ENCODE results near the gene ZC3H4. TPM values are rescaled to one million over a fixed set of nuclear protein-coding genes. Genes with fewer than 3 reads are reported as not detected.
"Not testable (repeated sequence)": the region's sequence is repeated elsewhere in the genome, so short reads cannot be mapped to it uniquely, and the experiment has no call there.

ZC3H4 gene
- total RNA-seq, 2 experiments from 2014 or later: 99.5 to 115 TPM

DNA sequence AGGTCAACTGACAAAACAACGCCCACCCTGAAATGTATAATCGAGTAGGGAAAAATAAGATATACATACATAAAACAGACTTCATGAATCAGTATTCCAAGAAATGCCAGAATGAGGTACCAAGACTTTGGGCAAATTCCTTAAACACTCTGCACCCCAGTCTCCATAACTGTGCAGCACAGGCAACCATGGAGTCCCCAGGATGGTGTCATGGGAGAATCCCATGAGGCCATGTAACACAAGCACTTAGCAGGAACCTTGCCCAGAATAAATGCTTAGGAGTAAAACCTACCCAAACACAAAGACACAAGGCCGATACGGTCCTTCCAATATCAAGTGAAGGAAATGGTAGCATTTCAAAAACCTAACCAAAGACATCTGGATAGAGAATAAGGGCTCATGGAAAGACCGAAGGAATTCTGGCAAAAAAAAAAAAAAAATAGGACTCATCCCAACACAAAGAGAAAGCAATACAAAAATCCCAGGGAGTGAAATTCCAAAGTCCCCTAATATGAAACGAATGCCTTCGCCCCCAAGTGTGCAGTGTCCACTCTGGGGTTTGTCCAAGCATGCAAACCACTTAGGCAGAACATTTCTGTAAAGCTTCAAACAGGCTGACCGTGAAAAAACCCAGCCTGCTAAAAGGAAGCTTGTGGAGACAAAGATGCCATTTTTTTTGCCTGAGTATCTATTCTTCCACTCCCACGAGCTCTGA lies 11.1 kb downstream of the ZC3H4 start:
- ChIA-PET POLR2A (interaction anchor here (0.6 kb wide), 2 partner anchors 20 to 127 kb away, joined by 3 read pairs; no protein-coding TSS in a partner anchor), CTCF (interaction anchor here (0.5 to 1.2 kb wide), 3 partner anchors 10 to 303 kb away, joined by 3 to 6 read pairs (median 3); no protein-coding TSS in a partner anchor)
- DNase-seq: no peak
- Mint-ChIP-seq H3K36me3 (ENCODE audit: low read depth) (peaks cover 32% of the 10 kb centered on the region), H3K4me1 (peaks cover 63% of the 10 kb centered on the region), H3K4me3 (no peak overlapping the region), H3K9me3 (no peaks in the 10 kb centered on the region), H3K27ac (no peak overlapping the region), H3K27me3 (no peaks in the 10 kb centered on the region)

DNA sequence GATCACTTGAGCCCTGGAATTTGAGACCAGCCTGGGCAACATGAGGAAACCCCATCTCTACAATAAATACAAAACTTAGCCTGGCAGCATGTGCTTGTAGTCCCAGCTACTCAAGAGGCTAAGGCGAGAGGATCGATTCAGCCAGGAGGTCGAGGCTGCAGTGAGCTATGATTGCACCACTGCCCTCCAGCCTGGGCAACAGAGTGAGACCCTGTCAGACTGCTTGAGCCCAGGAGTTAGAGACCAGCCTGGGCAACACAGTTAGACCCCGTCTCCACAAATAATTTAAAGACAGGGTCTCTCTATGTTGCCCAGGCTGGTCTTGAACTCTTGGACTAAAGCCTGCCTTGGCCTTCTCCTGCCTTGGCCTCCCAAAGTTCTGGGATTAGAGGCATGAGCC lies 12.5 kb downstream of the ZC3H4 start:
- CTCF ChIA-PET: interaction anchor here (1.2 kb wide), 1 partner anchor 9 kb away, joined by 6 read pairs; no protein-coding TSS in a partner anchor
- H3K27me3 Mint-ChIP-seq, H3K9me3 Mint-ChIP-seq, DNase-seq, H3K4me3 Mint-ChIP-seq, H3K27ac Mint-ChIP-seq, POLR2A ChIA-PET: not testable (repeated sequence)
- H3K36me3 Mint-ChIP-seq (ENCODE audit: low read depth): peaks cover 38% of the 10 kb centered on the region
- H3K4me1 Mint-ChIP-seq: peaks cover 63% of the 10 kb centered on the region

DNA sequence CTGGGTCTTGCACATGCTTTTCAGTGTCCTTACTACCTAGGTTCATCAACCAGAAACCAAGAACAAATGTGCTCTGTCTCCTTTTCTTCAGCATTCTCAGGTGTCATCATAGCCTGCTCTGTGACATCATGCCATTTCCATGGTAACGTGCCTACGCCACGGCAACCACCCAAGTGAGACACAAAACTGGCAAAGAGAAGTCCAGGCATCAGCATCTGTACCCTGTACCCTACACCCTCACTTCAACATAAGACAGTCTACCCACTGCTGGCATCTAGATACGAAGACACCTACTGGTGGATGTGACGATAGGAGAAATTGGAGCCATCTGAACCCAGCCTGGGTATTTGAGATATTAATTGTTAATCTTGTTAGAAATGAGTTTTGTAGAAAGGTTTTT lies 13.3 kb downstream of the ZC3H4 start:
- POLR2A ChIA-PET: no interaction called here
- Mint-ChIP-seq H3K27ac (peak overlapping the region; percentile 77), H3K4me1 (peaks cover 63% of the 10 kb centered on the region), H3K4me3 (no peak overlapping the region), H3K27me3 (no peaks in the 10 kb centered on the region), H3K9me3 (no peaks in the 10 kb centered on the region), H3K36me3 (ENCODE audit: low read depth) (peaks cover 30% of the 10 kb centered on the region)
- CTCF ChIA-PET: no interaction called here
- DNase-seq: no peak

DNA sequence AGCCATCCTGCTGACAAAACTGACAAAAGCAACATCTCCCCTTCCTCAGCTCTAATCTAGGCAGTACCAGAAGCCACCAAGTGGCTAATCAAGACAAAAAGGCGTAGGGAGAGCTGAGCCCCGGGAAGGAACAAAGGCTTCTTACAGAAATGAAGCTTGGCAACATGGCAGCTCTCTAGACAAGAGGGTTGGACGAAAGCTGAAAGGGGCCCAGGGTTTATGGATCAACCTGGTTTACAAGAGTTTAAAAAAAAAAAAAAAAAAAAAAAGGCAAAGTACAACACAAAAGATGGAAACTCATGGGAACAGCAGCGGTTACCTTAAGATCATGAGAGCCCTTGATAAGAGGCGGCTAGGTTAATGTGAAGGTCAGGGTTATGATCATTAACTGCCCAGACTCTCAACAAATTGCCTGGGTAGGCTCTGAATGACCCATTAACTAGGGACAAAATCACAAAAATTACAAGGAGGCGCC lies 14.0 kb downstream of the ZC3H4 start:
- POLR2A ChIA-PET: no interaction called here
- H3K36me3 Mint-ChIP-seq (ENCODE audit: low read depth): peaks cover 27% of the 10 kb centered on the region
- H3K4me3 Mint-ChIP-seq: no peak overlapping the region
- H3K9me3 Mint-ChIP-seq: no peaks in the 10 kb centered on the region
- no peak overlapping the region for H3K27ac Mint-ChIP-seq
- CTCF ChIA-PET: interaction anchor here (0.6 to 1.1 kb wide), 7 partner anchors 16 to 250 kb away, joined by 3 to 6 read pairs (median 3); partner anchors contain the start of gene DHX34
- H3K4me1 Mint-ChIP-seq: peaks cover 67% of the 10 kb centered on the region
- no peaks in the 10 kb centered on the region for H3K27me3 Mint-ChIP-seq
- DNase-seq: no peak

DNA sequence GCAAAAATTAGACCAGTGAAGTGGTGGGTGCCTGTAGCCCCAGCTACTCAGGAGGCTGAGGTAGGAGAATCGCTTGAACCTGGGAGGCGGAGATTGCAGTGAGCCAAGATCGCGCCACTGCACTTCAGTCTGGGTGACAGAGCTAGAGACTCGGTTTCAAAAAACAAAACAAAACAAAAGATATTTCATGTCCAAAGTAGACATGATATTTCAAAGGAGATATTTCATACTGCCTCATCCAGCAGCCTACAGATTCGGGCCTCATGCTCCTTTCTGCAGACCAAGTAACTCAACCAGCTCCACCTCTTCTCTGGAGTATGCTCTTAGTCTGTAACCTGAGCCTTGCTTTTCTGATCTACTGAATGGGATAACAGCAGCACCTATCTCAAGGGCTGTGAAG lies 15.0 kb downstream of the ZC3H4 start:
- Mint-ChIP-seq H3K27me3 (no peaks in the 10 kb centered on the region), H3K4me3 (no peak overlapping the region), H3K4me1 (peaks cover 72% of the 10 kb centered on the region), H3K27ac (peak overlapping the region; percentile 25), H3K36me3 (ENCODE audit: low read depth) (peaks cover 34% of the 10 kb centered on the region), H3K9me3 (no peaks in the 10 kb centered on the region)
- POLR2A ChIA-PET: no interaction called here
- no peak for DNase-seq
- CTCF ChIA-PET: interaction anchor here (0.6 to 2.8 kb wide), 8 partner anchors 12 to 63 kb away, joined by 3 to 9 read pairs (median 4); partner anchors contain the start of genes SAE1 and ZC3H4

DNA sequence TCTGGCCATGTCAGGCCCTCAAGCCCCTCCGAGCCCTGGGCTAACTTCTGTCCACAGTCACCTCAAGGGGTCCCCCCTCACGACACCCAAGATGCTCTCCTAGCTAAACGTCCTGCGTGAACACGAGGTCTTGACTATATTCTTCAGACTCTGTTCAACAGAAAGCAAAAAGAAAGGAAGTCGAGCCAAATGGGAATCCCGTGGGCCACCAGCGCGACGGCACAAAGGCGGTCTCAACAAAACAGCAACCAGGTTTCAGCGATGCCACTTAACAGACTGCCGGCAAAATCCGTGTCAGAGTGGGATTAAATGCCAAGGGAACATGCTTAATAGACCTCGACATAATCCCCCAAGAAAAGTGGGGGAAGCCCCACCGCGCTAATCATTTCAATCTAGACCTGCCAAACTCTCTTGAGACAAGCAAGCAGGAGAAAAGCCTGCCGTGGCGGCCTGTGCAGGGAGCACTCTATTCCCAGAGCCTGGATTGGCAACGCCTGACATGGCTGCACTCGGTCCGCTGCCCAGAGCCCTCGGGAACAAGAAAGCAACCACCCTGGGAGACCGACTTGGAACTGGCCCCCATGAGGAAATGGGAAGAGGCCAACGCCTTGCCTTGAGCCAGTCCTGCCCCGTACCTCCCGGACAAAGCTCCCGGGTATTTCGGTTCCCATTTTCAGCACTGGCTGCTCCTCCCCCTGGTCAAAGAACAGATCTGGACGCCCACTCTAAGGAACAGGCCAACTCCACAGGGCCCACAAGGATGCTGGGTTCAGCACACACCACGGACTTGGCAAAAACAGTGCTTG lies 16.0 kb downstream of the ZC3H4 start:
- H3K27ac Mint-ChIP-seq: no peak overlapping the region
- H3K9me3 Mint-ChIP-seq: no peaks in the 10 kb centered on the region
- H3K4me3 Mint-ChIP-seq: no peak overlapping the region
- H3K36me3 Mint-ChIP-seq (ENCODE audit: low read depth): peaks cover 37% of the 10 kb centered on the region
- no peaks in the 10 kb centered on the region for H3K27me3 Mint-ChIP-seq
- DNase-seq: no peak
- CTCF ChIA-PET: interaction anchor here (0.6 to 4.1 kb wide), 4 partner anchors 9 to 62 kb away, joined by 3 to 20 read pairs (median 6); partner anchors contain the start of genes SAE1 and ZC3H4
- POLR2A ChIA-PET: interaction anchor here (4.7 kb wide), 1 partner anchor 16 kb away, joined by 33 read pairs; the partner anchor contains the start of gene ZC3H4
- H3K4me1 Mint-ChIP-seq: peaks cover 70% of the 10 kb centered on the region

DNA sequence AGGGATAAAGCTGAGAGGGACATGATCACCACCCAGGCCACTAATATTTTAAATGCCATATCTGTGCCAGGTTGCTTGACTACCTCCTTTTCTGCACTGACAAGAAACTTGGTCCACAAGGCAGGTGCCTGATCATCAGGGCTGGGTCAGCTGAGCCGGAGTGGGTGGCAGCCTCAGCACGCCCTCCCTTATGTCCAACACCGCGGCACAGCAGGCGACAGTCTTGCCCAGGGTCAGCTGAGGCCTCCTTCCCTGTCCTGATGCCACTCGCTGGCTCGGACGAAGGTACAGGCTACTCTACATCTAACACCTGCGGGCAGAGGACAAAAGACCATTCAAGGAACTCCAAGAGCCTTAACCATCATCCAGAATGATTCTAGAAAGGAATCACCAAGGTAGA lies 16.9 kb downstream of the ZC3H4 start:
- no peaks in the 10 kb centered on the region for H3K9me3 Mint-ChIP-seq
- H3K4me1 Mint-ChIP-seq: peaks cover 70% of the 10 kb centered on the region
- peaks cover 43% of the 10 kb centered on the region for H3K36me3 Mint-ChIP-seq (ENCODE audit: low read depth)
- H3K27me3 Mint-ChIP-seq: no peaks in the 10 kb centered on the region
- H3K4me3 Mint-ChIP-seq: no peak overlapping the region
- POLR2A ChIA-PET: interaction anchor here (4.7 kb wide), 1 partner anchor 16 kb away, joined by 33 read pairs; the partner anchor contains the start of gene ZC3H4
- no peak for DNase-seq
- H3K27ac Mint-ChIP-seq: peak overlapping the region; percentile 90
- CTCF ChIA-PET: interaction anchor here (0.6 to 4.1 kb wide), 6 partner anchors 10 to 148 kb away, joined by 3 to 20 read pairs (median 6); partner anchors contain the start of gene ZC3H4

DNA sequence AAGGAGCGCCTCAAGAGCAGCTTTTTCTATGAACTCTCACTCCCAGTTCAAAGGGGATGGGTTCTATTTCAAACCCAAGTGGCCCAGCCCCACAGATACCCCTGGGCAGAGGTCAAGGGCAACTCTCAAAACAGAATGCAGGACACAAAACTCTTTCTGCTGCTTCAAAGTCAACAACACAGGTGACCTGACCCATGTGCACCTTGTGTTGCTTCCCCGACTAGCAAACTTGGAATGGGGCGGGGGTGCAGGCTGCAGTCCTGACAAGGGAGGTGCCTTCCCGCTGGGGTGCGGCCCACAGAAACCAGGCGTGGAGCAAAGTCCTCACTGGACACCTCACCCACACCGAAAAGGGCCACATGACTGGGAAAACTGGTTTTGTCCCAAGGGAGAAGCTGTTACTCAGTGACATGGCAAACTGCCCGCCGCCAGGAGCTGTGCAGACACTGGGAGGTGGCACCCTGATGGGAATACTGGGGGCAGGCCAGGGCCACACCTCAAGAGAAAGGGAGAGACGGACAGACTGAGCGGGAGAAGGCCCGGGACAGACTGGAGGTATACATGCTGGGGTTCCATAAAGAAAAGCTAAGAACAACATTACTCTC lies 17.4 kb downstream of the ZC3H4 start:
- DNase-seq: no peak
- H3K4me1 Mint-ChIP-seq: peaks cover 71% of the 10 kb centered on the region
- H3K4me3 Mint-ChIP-seq: no peak overlapping the region
- H3K36me3 Mint-ChIP-seq (ENCODE audit: low read depth): peaks cover 45% of the 10 kb centered on the region
- H3K27me3 Mint-ChIP-seq: no peaks in the 10 kb centered on the region
- H3K27ac Mint-ChIP-seq: peak overlapping the region; percentile 90
- no peaks in the 10 kb centered on the region for H3K9me3 Mint-ChIP-seq
- ChIA-PET POLR2A (interaction anchor here (1.1 to 4.7 kb wide), 3 partner anchors 10 to 17 kb away, joined by 4 to 33 read pairs (median 15); partner anchors contain the start of gene ZC3H4), CTCF (interaction anchor here (0.6 to 4.1 kb wide), 10 partner anchors 11 to 148 kb away, joined by 3 to 20 read pairs (median 4); partner anchors contain the start of gene ZC3H4)

DNA sequence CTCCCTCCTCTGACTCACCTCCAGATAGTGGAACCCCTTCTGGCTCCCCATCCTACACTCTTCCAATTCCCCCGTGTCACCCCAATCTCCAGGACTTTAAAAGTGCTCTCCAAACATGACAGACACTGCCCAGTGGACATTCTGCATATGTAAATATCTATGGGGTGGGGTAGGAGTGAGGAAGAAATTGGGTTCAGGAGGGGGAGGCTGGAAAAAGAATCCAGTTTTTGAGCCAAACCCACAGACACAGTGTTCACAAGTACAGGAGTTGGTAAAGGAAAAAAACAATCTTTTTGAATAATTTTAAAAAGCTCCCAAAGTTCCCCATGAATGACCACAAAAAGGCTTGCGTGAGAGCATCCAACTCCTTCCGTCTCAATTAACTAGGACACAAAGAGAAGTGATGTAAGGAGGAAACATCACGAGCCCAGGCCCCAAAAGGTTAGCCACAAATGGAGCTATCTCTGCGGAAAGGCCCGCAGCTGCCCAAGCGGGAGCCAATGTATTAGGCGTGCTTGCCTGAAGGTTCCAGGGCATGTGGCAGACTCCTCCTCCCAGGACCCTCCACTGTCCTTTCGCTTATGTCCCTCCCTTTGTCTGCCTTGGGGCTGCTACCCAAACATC lies 18.0 kb downstream of the ZC3H4 start:
- DNase-seq: no peak
- no peaks in the 10 kb centered on the region for H3K9me3 Mint-ChIP-seq
- no peaks in the 10 kb centered on the region for H3K27me3 Mint-ChIP-seq
- POLR2A ChIA-PET: interaction anchor here (1.1 to 4.7 kb wide), 3 partner anchors 10 to 18 kb away, joined by 4 to 33 read pairs (median 15); partner anchors contain the start of gene ZC3H4
- H3K27ac Mint-ChIP-seq: peak overlapping the region; percentile 90
- peaks cover 75% of the 10 kb centered on the region for H3K4me1 Mint-ChIP-seq
- peaks cover 50% of the 10 kb centered on the region for H3K36me3 Mint-ChIP-seq (ENCODE audit: low read depth)
- peak overlapping the region; percentile 69 for H3K4me3 Mint-ChIP-seq
- CTCF ChIA-PET: interaction anchor here (0.6 to 4.1 kb wide), 12 partner anchors 11 to 255 kb away, joined by 3 to 20 read pairs (median 4); no protein-coding TSS in a partner anchor

DNA sequence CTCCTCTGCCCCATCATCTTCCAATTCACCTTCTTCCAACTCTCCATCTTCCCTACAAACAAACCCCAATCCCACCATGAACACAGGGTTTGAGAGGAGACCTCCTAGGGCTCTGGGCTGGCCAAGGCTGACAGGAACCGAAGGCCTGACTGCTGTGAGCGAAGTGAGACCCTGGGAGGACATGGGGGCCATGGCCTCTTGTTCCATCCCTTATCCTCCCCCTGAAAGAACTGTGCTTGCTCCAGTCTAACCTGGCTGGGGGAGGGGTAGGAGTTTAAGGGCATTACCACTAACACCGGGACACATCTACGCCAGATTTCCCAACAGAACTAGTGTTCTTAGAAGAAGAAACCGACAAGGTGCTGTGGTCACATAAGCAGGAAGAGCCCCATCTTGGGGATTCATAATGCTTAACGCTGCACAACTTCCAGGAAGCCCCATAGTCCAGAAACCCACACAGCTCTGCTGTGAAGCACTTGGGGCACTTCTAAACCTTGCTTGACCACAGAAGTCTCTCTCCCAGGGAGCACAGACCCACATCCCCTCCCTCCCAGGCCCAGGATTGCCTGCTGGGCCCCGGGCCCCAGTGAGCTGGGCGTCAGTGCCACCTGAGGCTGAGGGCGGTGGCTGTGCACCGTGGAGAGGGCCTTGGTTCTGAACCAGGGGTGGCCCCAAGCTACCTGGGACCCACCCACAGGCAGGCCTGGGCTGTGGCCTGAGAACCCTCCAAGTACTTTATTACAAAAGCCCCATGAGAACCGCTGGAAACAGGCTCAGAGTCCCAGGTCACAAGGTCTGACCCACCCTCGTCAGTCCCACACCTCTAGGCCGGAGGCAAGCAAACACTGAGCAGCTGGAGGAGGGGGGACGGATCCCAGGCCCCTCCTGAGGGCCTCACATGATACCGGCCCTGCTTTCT lies 18.8 kb downstream of the ZC3H4 start:
- ChIA-PET POLR2A (interaction anchor here (1.1 to 4.7 kb wide), 3 partner anchors 11 to 18 kb away, joined by 4 to 33 read pairs (median 15); partner anchors contain the start of gene ZC3H4), CTCF (interaction anchor here (0.6 to 4.1 kb wide), 13 partner anchors 10 to 254 kb away, joined by 3 to 20 read pairs (median 4); no protein-coding TSS in a partner anchor)
- peak overlapping the region; percentile 90 for H3K27ac Mint-ChIP-seq
- H3K4me3 Mint-ChIP-seq: peak overlapping the region; percentile 69
- H3K9me3 Mint-ChIP-seq: no peaks in the 10 kb centered on the region
- peaks cover 73% of the 10 kb centered on the region for H3K4me1 Mint-ChIP-seq
- H3K27me3 Mint-ChIP-seq: no peaks in the 10 kb centered on the region
- H3K36me3 Mint-ChIP-seq (ENCODE audit: low read depth): peaks cover 54% of the 10 kb centered on the region
- peak; percentile 53 for DNase-seq

DNA sequence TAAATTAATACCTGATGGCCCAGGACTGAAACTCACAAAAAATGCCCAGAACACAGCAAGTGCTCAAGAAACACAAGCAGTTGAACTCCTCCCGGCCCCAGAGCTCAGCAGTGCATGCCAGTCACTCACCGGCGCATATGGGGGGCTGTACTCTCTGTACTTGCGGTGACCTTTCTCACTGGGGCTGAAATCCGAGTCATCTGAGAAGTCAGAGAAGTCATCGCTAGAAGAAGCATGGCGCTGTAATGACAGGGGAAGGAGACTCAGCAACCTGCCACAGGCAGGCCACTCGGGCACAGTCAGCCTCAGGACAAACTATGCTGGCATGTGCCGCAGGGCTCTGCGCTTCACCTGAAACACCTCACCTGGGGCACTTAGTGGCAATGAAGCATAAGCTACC lies 19.7 kb downstream of the ZC3H4 start:
- peaks cover 60% of the 10 kb centered on the region for H3K36me3 Mint-ChIP-seq (ENCODE audit: low read depth)
- H3K4me1 Mint-ChIP-seq: peaks cover 74% of the 10 kb centered on the region
- ChIA-PET CTCF (interaction anchor here (0.8 to 4.1 kb wide), 5 partner anchors 13 to 253 kb away, joined by 3 to 20 read pairs (median 3); partner anchors contain the start of gene SAE1), POLR2A (interaction anchor here (1.1 to 4.7 kb wide), 3 partner anchors 14 to 19 kb away, joined by 3 to 33 read pairs (median 6); partner anchors contain the start of gene ZC3H4)
- no peak for DNase-seq
- H3K27ac Mint-ChIP-seq: peak overlapping the region; percentile 90
- H3K9me3 Mint-ChIP-seq: no peaks in the 10 kb centered on the region
- H3K4me3 Mint-ChIP-seq: peak overlapping the region; percentile 69
- no peaks in the 10 kb centered on the region for H3K27me3 Mint-ChIP-seq
